Osteocyte (in vitro differentiated cells): ENCODE measurements around the gene DRC3. TPM values are rescaled to one million over a fixed set of nuclear protein-coding genes. Genes with fewer than 3 reads are reported as not detected.

ENCODE experiments used
- DNase-seq: peaks from one replicate; pipeline ENCODE4 v3.0.0; 2021; ENCODE audit warnings: mixed read lengths; ENCODE audit not compliant: unreplicated experiment; ENCODE audit errors: extremely low spot score
- H3K27ac Mint-ChIP-seq: one replicate; pipeline ENCODE4 v1.8.0; 2021; ENCODE audit warnings: mild to moderate bottlenecking, mixed read lengths; ENCODE audit not compliant: unreplicated experiment
- H3K27me3 Mint-ChIP-seq: one replicate; pipeline ENCODE4 v1.8.0; 2021; ENCODE audit warnings: mixed read lengths; ENCODE audit not compliant: unreplicated experiment
- H3K36me3 Mint-ChIP-seq: one replicate; pipeline ENCODE4 v1.8.0; 2021; ENCODE audit warnings: mixed read lengths; ENCODE audit not compliant: unreplicated experiment
- H3K4me1 Mint-ChIP-seq: one replicate; pipeline ENCODE4 v1.8.0; 2021; ENCODE audit warnings: mixed read lengths; ENCODE audit not compliant: unreplicated experiment
- H3K4me3 Mint-ChIP-seq: one replicate; pipeline ENCODE4 v1.8.0; 2021; ENCODE audit warnings: mild to moderate bottlenecking, moderate library complexity, mixed read lengths; ENCODE audit not compliant: unreplicated experiment
- H3K9me3 Mint-ChIP-seq: one replicate; pipeline ENCODE4 v1.8.0; 2021; ENCODE audit warnings: mixed read lengths; ENCODE audit not compliant: unreplicated experiment
- CTCF ChIP-seq: fragments of 200-600 bp; sonication (generic); IDR thresholded peaks from 2 replicates; pipeline ENCODE4 v1.5.0; 2021; ENCODE audit warnings: antibody characterized with exemption, mild to moderate bottlenecking, moderate library complexity
- total RNA-seq: library from RNA; stranded (reverse); gene quantifications from 2 replicates; pipeline ENCODE4 v1.2.1, GENCODE V29; 2021

The DRC3 gene
- total RNA-seq, 1 donor from 2014 or later, result 2.1 TPM

- Mint-ChIP-seq H3K4me1 (peaks cover 79% of the 10 kb centered on the region), H3K27me3 (no peaks in the 10 kb centered on the region), H3K36me3 (no peaks in the 10 kb centered on the region), H3K9me3 (no peaks in the 10 kb centered on the region), H3K27ac (peak overlapping the region; percentile 21), H3K4me3 (no peak overlapping the region)
- TF ChIP-seq CTCF, result no peak
- DNase-seq, result no peak
Observed at GRCh38 chr17:17941015-17941414, 31.6 kb upstream of the DRC3 start.

- Mint-ChIP-seq H3K4me1 (peaks cover 71% of the 10 kb centered on the region), H3K27ac (peak overlapping the region; percentile 18), H3K27me3 (no peaks in the 10 kb centered on the region), H3K9me3 (no peaks in the 10 kb centered on the region), H3K36me3 (no peaks in the 10 kb centered on the region), H3K4me3 (no peak overlapping the region)
- DNase-seq, result no peak
- TF ChIP-seq CTCF, result no peak
Observed at GRCh38 chr17:17942846-17943245, 29.8 kb upstream of the DRC3 start.

GRCh38 chr17:17943281-17943984 lies 29.2 kb upstream of the DRC3 start:
- H3K4me3 Mint-ChIP-seq, result no peak overlapping the region
- no peaks in the 10 kb centered on the region for H3K27me3 Mint-ChIP-seq
- peaks cover 70% of the 10 kb centered on the region for H3K4me1 Mint-ChIP-seq
- H3K9me3 Mint-ChIP-seq, result no peaks in the 10 kb centered on the region
- no peak for DNase-seq
- no peak for TF ChIP-seq CTCF
- no peaks in the 10 kb centered on the region for H3K36me3 Mint-ChIP-seq
- peak overlapping the region; percentile 32 for H3K27ac Mint-ChIP-seq

GRCh38 chr17:17944242-17944641 lies 28.4 kb upstream of the DRC3 start:
- H3K27ac Mint-ChIP-seq, result peak overlapping the region; percentile 34
- DNase-seq, result no peak
- no peaks in the 10 kb centered on the region for H3K36me3 Mint-ChIP-seq
- H3K9me3 Mint-ChIP-seq, result no peaks in the 10 kb centered on the region
- TF ChIP-seq CTCF, result no peak
- H3K4me1 Mint-ChIP-seq, result peaks cover 68% of the 10 kb centered on the region
- no peaks in the 10 kb centered on the region for H3K27me3 Mint-ChIP-seq
- H3K4me3 Mint-ChIP-seq, result no peak overlapping the region

- Mint-ChIP-seq H3K27ac (peak overlapping the region; percentile 34), H3K9me3 (no peaks in the 10 kb centered on the region), H3K4me3 (no peak overlapping the region), H3K36me3 (no peaks in the 10 kb centered on the region), H3K4me1 (peaks cover 66% of the 10 kb centered on the region), H3K27me3 (no peaks in the 10 kb centered on the region)
- no peak for TF ChIP-seq CTCF
- no peak for DNase-seq
Observed at GRCh38 chr17:17944743-17945142, 27.9 kb upstream of the DRC3 start.
